Mesodermal cell (in vitro differentiated cells): ENCODE measurements around the gene HDAC11.
A peak's percentile ranks its signal among the peaks of the same experiment; 100 is the strongest.

Source experiments
- H3K27ac ChIP-seq: 2 replicates; pipeline ENCODE4 v1.7.0; 2013; ENCODE audit warnings: mild to moderate bottlenecking, low read depth, low read length, moderate library complexity; ENCODE audit not compliant: severe bottlenecking
- H3K36me3 ChIP-seq: 2 replicates; pipeline ENCODE4 v1.7.1; 2013; ENCODE audit warnings: mild to moderate bottlenecking, low read length, moderate library complexity; ENCODE audit not compliant: control insufficient read depth, insufficient read depth
- H3K4me1 ChIP-seq: one replicate; pipeline ENCODE4 v1.7.1; 2013; ENCODE audit warnings: mild to moderate bottlenecking, low read length; ENCODE audit not compliant: insufficient read depth, control insufficient read depth, poor library complexity, severe bottlenecking
- H3K4me3 ChIP-seq: 2 replicates; pipeline ENCODE4 v1.7.0; 2013; ENCODE audit warnings: low read length, control low read depth, mild to moderate bottlenecking; ENCODE audit not compliant: insufficient read depth, poor library complexity, severe bottlenecking; ENCODE audit errors: extremely low read depth
- H3K9me3 ChIP-seq: 2 replicates; pipeline ENCODE4 v1.7.1; 2013; ENCODE audit warnings: mild to moderate bottlenecking, low read length, moderate library complexity; ENCODE audit not compliant: control insufficient read depth
- WGBS, 2 experiments: methylation state at CpG; one replicate each; pipeline ENCODE4 v1.1.5; 2013; ENCODE audit warnings: missing lambda C conversion rate in 2 of 2; ENCODE audit not compliant: insufficient coverage in 2 of 2; 5-methylcytosine and 5-hydroxymethylcytosine counted together

The HDAC11 gene

GRCh38 chr3:13470894-13471574 lies 9.1 kb upstream of the HDAC11 start:
- no peaks in the 10 kb centered on the region for H3K4me1 ChIP-seq
- 77 to 83% methylated on average over 12 to 13 of the region's 13 CpGs for WGBS, 2 experiments
- no peaks in the 10 kb centered on the region for H3K9me3 ChIP-seq
- no peak overlapping the region for H3K4me3 ChIP-seq
- H3K27ac ChIP-seq = no peak overlapping the region
- H3K36me3 ChIP-seq = no peaks in the 10 kb centered on the region

GRCh38 chr3:13472286-13472685 lies 7.8 kb upstream of the HDAC11 start:
- H3K27ac ChIP-seq = no peak overlapping the region
- WGBS, 2 experiments = 60 to 100% methylated on average over 1 to 2 of the region's 4 CpGs

GRCh38 chr3:13473020-13473419 lies 7.1 kb upstream of the HDAC11 start:
- no peak overlapping the region for H3K27ac ChIP-seq
- no peak overlapping the region for H3K4me3 ChIP-seq
- H3K9me3 ChIP-seq = no peaks in the 10 kb centered on the region
- no peaks in the 10 kb centered on the region for H3K36me3 ChIP-seq
- peaks cover 3% of the 10 kb centered on the region for H3K4me1 ChIP-seq
- WGBS, 2 experiments = 63 to 86% methylated on average over 1 to 2 of the region's 3 CpGs

More at GRCh38 chr3:13472286-13472685, 7.8 kb upstream of the HDAC11 start:
- H3K4me1 ChIP-seq = no peaks in the 10 kb centered on the region
- no peaks in the 10 kb centered on the region for H3K9me3 ChIP-seq
- H3K4me3 ChIP-seq = no peak overlapping the region
- H3K36me3 ChIP-seq = no peaks in the 10 kb centered on the region

GRCh38 chr3:13474021-13474420 lies 6.1 kb upstream of the HDAC11 start:
- Histone ChIP-seq H3K4me1 (peaks cover 9% of the 10 kb centered on the region), H3K9me3 (no peaks in the 10 kb centered on the region), H3K27ac (no peak overlapping the region), H3K36me3 (no peaks in the 10 kb centered on the region), H3K4me3 (no peak overlapping the region)
- WGBS, 2 experiments = 84 to 86% methylated on average over 11 to 12 of the region's 12 CpGs

- H3K9me3 ChIP-seq = no peaks in the 10 kb centered on the region
- H3K4me1 ChIP-seq = peaks cover 9% of the 10 kb centered on the region
- no peaks in the 10 kb centered on the region for H3K36me3 ChIP-seq
- H3K27ac ChIP-seq = no peak overlapping the region
- WGBS, 2 experiments = 93 to 97% methylated on average over 9 of the region's 10 CpGs
- no peak overlapping the region for H3K4me3 ChIP-seq
Measured at GRCh38 chr3:13474776-13475303, 5.3 kb upstream of the HDAC11 start.

- Histone ChIP-seq H3K4me3 (no peak overlapping the region), H3K27ac (no peak overlapping the region), H3K36me3 (no peaks in the 10 kb centered on the region), H3K4me1 (peaks cover 9% of the 10 kb centered on the region), H3K9me3 (no peaks in the 10 kb centered on the region)
- 71 to 90% methylated on average over 6 of the region's 7 CpGs for WGBS, 2 experiments
Measured at GRCh38 chr3:13475871-13476590, 4.1 kb upstream of the HDAC11 start.

- H3K36me3 ChIP-seq = no peaks in the 10 kb centered on the region
- no peak overlapping the region for H3K4me3 ChIP-seq
- H3K27ac ChIP-seq = no peak overlapping the region
- H3K9me3 ChIP-seq = no peaks in the 10 kb centered on the region
- H3K4me1 ChIP-seq = peaks cover 9% of the 10 kb centered on the region
- WGBS, 2 experiments = no CpG with 5 or more reads among the region's 6 CpGs
Measured at GRCh38 chr3:13477943-13478342, 2.2 kb upstream of the HDAC11 start.

GRCh38 chr3:13479332-13479581 lies 849 bp upstream of the HDAC11 start:
- Histone ChIP-seq H3K27ac (peak overlapping the region; percentile 79), H3K9me3 (no peaks in the 10 kb centered on the region), H3K4me1 (peaks cover 17% of the 10 kb centered on the region), H3K4me3 (peak overlapping the region; percentile 63), H3K36me3 (no peaks in the 10 kb centered on the region)
- 21 to 25% methylated on average over 13 of the region's 13 CpGs for WGBS, 2 experiments

GRCh38 chr3:13480340-13481318 lies 523 bp downstream of the HDAC11 start:
- WGBS, 2 experiments = 29 to 34% methylated on average over 46 to 56 of the region's 70 CpGs
- H3K36me3 ChIP-seq = no peaks in the 10 kb centered on the region
- H3K27ac ChIP-seq = no peak overlapping the region
- peaks cover 22% of the 10 kb centered on the region for H3K4me1 ChIP-seq
- no peaks in the 10 kb centered on the region for H3K9me3 ChIP-seq
- peak overlapping the region; percentile 63 for H3K4me3 ChIP-seq

- Histone ChIP-seq H3K4me1 (peaks cover 22% of the 10 kb centered on the region), H3K4me3 (no peak overlapping the region)
- 94 to 96% methylated on average over 7 to 8 of the region's 10 CpGs for WGBS, 2 experiments
Measured at GRCh38 chr3:13482106-13482690, 2.1 kb downstream of the HDAC11 start.

More at GRCh38 chr3:13482106-13482690, 2.1 kb downstream of the HDAC11 start:
- no peaks in the 10 kb centered on the region for H3K9me3 ChIP-seq
- H3K36me3 ChIP-seq = no peaks in the 10 kb centered on the region
- no peak overlapping the region for H3K27ac ChIP-seq
